GM21529 (cell line): ENCODE results near the gene CTXND1.

ENCODE experiments used
- ATAC-seq: cut with Tn5 transposase; IDR thresholded peaks from one replicate; pipeline ENCODE4 v1.9.1; 2021; ENCODE audit not compliant: unreplicated experiment

CTXND1 gene

GRCh38 chr15:80259942-80260510, 8.0 kb upstream of the CTXND1 start:
- ATAC-seq, result no peak

GRCh38 chr15:80251428-80252120, 439 bp downstream of the CTXND1 start:
- no peak for ATAC-seq

DNA sequence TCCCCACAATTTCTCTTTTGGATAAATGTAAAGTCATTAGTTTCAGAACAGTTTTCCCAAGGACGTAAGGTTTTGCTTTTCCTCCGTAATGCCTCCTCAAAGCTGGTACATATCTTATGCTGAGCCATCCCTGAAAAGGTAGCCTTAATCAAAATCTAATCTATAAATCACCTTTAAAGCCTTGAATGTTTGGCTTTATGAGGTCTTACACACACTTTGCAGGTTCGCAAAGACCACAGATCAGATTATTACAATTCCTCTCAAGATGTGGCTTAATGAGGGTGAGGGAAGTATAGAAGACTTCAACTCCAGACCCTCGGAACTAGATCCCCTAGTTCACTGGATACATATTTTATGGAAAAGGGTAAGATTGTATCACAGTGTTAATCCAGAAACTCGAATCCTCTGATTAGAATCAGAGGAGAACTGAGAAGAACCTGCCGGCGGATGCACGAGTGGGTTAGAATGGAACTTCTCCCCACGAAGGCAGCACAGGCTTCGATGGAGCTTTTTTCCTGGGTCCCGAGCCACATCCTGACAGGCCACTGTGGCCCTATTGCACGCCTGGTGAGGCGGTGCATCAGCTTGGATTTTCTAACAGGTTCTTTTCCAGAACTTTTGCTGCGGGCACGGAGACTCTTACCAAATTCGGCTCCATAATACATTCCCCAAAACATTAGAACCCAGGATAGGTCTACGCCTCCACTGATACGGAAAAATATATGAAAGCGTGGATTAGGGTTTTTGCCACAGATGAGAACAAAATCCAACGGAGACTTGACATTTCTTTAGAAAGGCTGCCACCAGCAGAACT, 1.2 kb downstream of the CTXND1 start:
- ATAC-seq, result no peak

DNA sequence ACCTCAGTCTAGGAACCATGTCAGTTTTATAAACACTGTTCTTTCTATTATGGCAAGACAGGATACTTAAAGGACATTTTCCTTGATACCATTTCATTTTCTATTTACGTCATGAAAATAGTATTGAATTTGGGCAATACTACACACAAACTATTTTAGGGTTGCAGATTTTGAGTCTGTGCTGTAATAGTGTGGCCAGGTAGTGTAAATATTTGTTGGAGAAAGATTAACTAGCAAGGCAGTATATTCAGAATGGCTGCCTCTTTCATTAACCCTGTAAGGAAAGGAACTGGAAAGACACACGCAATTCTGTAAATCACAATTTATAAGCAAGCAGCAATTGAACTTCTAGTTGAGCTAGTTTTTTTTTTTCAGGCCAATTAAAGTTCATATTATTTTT, 2.0 kb downstream of the CTXND1 start:
- ATAC-seq, result no peak

GRCh38 chr15:80247320-80247719, 4.7 kb downstream of the CTXND1 start:
- no peak for ATAC-seq

DNA sequence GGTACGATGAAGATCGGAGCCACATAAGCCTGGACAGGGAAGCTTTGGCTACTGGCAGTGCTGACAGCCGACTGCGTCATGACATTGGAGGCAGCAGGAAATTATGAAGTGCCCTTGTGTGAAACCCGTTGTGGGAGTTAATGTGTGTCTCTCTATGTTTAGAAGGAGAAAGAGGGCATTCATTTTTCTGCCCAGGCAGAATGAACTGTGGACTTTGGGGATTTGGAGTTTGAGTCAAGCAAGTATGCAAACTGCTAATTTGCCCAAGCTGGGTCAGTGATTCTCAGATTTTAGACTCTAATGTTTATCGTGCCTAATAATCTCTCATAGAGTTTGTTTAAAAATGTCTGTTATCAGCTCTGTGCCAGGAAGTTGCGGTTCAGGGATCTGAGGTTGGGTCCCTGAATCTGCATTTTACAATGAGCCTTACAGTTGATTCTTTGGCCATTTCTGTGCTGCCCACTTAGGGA, 5.6 kb downstream of the CTXND1 start:
- ATAC-seq, result no peak

DNA sequence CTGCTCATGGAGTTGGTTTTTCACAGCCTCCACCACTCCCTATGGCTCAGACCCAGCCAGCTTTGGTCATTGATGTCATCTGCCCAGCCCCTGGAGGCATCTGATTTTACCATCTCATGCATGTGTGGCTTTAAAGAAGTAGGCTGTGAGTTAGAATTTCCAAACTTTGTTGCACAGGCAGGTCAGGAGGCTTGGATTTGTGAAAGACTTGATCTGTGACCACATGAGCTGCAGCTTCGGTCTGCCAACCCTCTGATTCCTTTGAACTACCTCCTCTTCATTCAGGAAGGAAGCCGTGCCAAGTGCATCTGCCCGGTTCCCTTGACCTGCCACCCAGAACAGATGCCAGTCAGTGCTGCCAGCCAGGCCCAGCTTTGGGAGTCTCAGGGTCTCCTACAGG, 9.2 kb downstream of the CTXND1 start:
- no peak for ATAC-seq

- no peak for ATAC-seq
Measured at GRCh38 chr15:80242132-80242769, 9.8 kb downstream of the CTXND1 start.

GRCh38 chr15:80241508-80241907, 10.5 kb downstream of the CTXND1 start:
- ATAC-seq, result no peak

DNA sequence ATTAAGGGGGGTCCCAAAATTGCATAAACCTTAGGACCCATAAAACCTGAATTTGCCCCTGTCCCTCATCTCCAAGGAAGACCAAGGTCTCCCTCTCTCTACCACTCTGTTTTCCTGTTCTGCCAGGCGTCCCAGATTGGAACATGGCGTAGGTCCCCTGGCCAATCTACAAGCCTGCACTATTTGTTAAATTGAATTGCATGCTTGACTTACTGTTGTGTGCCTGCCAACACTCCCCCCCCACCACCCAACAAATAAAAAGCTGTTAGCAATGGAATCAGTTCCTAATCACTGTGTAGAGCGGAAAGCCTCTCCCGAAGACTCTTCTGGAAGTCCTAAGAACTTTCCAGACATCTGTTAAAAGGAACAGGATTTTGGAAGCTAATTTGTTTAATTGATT, 11.7 kb downstream of the CTXND1 start:
- ATAC-seq, result no peak

- ATAC-seq, result no peak
Measured at GRCh38 chr15:80234883-80235282, 17.1 kb downstream of the CTXND1 start.

GRCh38 chr15:80233581-80233980, 18.4 kb downstream of the CTXND1 start:
- ATAC-seq, result no peak

- ATAC-seq, result no peak
Measured at GRCh38 chr15:80231371-80231770, 20.6 kb downstream of the CTXND1 start.

DNA sequence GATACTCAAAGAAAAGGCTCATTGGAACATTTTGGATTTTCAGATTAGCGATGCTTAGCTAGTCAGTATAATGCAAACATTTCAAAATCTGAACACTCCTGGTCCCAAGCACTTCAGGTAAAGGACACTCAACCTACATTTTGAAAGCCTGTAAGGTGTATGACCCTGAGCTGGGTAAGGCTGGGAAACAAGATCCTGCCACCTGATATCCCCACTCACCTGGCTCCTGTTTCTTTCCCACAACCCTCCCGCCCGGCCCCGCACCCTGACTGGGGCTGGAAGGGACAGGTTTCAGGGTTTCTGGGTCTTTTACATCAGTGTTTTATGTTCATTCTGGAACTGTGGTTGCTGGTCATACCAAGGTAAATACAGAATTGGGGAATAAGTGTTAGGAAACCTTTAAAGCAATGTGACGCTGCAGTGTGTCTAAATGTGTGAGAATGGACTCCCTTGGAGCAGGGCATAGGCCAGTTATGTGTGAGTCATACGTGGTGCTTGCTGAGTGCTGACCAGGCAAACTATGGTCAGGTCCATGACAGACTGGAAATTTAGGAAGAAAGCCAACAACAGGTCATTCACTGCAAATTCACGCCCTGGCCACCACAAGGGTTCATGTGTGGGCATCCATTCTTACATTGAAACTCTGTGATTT, 22.9 kb downstream of the CTXND1 start:
- ATAC-seq, result no peak

- ATAC-seq, result no peak
Measured at GRCh38 chr15:80219955-80220354, 32.1 kb downstream of the CTXND1 start.

- no peak for ATAC-seq
Measured at GRCh38 chr15:80217327-80217900, 34.6 kb downstream of the CTXND1 start.

DNA sequence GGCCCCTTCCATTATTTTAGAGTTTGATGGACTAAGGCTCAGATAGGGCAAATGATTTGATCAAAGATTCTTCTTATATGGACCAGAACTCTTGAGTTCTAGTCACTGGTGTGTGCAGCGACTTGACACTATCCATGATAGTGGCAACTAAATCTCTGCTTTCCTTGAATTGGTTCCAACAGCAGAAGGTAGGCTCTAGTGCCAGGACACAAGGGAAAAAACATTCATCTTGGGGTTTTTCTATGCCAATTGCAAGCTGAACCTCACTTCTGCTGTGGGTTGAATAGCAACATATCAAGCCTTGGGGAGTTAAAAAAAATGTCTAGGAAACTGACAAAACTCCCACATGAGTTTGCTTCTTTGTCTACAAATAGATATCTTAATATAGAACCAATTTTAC, 35.1 kb downstream of the CTXND1 start:
- ATAC-seq, result no peak

- ATAC-seq, result no peak
Measured at GRCh38 chr15:80216141-80216540, 35.9 kb downstream of the CTXND1 start.

DNA sequence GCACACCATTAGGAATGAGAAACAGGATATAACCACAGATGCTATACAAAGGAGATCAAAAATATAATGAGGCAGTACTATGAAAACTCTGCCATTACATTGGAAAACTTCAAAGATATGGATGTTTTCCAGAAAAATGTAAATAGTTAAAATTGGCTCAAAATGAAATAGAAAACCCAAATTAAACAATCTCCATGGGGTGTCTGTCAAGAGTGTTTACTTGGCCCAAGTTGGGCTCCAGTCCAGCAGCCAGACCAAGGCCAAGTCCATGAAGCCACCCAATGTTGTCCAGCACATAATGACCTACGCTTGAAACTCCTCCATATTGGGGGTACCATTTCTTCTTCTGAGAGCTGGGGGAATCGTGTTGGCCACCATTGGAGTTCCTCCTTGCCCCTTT, 37.1 kb downstream of the CTXND1 start:
- ATAC-seq, result no peak

DNA sequence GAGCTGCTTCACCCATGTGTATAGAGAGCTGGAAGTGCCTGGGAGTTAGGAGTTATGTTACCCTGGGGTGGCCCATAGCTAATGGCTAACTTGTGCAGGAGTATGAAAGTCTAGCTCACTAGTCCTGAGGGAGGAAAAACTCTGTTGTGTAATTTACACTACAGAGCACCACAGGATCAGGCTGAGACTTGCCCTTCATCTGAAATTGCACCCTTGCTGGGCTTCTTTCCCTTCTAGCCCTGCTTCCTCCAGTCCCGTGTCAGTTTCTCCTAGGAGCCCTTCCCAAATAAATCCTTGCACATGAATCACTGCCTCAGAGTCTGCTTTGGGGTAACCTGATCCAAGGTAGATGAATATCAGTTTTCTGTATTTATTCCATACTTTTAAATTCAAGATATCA, 40.0 kb downstream of the CTXND1 start:
- no peak for ATAC-seq
